ENCODE results near the gene CETN1. TPM values are rescaled to one million over a fixed set of nuclear protein-coding genes. Genes with fewer than 3 reads are reported as not detected.

Gene CETN1
- total and polyA plus RNA-seq, 4 donors, result not detected

DNA sequence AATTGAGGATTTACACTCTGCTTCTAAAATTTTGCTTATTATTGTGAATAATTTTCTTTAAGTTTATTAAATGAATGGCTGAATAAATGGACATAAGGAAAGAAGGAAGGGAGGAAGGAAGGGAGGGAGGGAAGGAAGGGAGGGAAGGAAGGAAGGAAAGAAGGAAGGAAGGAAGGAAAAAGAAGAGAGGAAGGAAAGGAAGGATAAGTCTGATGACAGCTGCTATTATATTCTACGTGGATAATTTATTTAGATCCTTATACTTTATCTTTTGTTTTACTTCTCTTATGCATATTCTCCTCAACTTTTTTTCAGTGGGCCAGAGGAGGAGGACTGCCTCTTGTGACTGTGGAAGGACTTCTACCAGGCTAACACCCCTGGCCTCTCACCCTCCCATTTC, 34.0 kb downstream of the CETN1 start:
- DNase-seq, result no peak
- Histone ChIP-seq H3K36me3 (ENCODE audit: control insufficient read depth in 1 of 2, insufficient read depth in 2 of 2, low read length in 1 of 2) (no peaks in the 10 kb centered on the region), H3K4me1 (ENCODE audit: control insufficient read depth in 1 of 2, insufficient read depth in 2 of 2, low read length in 2 of 2) (no peaks in the 10 kb centered on the region), H3K9me3 (ENCODE audit: control insufficient read depth, low read length) (no peaks in the 10 kb centered on the region), H3K27ac (ENCODE audit: low read depth in 1 of 2, low read length in 2 of 2) (no peak overlapping the region), H3K27me3 (ENCODE audit: control insufficient read depth in 1 of 2, insufficient read depth in 2 of 2, low read length in 1 of 2) (no peaks in the 10 kb centered on the region), H3K4me3 (ENCODE audit: low read length in 2 of 2) (no peak overlapping the region)
- WGBS, 2 donors, result 76 to 80% methylated on average over 1 of the region's 1 CpG
- ATAC-seq (ENCODE audit: low FRiP score), result no peak
- intact Hi-C loops (cut with DNase I), result loop anchor here (2.0 to 5.0 kb wide), 2 partner anchors 317 to 325 kb away; no protein-coding TSS in a partner anchor

DNA sequence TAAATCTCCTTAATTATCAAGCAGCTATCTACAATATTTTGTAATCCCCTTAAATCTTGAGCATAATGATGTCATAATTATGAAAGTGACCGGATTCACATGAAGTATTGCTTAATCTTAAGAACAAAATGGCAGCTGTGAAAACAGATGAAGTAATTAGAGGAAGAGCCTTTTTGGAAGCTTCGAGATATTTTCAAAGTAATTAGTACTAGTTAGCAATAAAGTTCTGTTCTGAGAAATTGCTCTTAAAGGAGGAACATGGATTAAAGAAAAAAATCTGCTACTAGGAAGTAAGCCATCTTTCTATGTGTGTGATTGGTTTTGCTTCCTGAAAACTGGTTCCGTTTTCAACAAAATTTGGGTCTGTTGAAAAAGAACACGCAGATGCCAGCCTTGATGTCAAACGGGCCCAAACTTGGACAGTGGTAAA, 34.9 kb downstream of the CETN1 start:
- no peaks in the 10 kb centered on the region for H3K4me1 ChIP-seq (ENCODE audit: control insufficient read depth in 1 of 2, insufficient read depth in 2 of 2, low read length in 2 of 2)
- H3K4me3 ChIP-seq (ENCODE audit: low read length in 2 of 2), result no peak overlapping the region
- intact Hi-C loops (cut with DNase I), result loop anchor here in 1 of 2 donors (2.0 kb wide), 1 partner anchor 326 kb away; no protein-coding TSS in a partner anchor
- 84% methylated on average over 5 of the region's 5 CpGs for WGBS, 2 donors
- no peak overlapping the region for H3K27ac ChIP-seq (ENCODE audit: low read depth in 1 of 2, low read length in 2 of 2)
- no peaks in the 10 kb centered on the region for H3K9me3 ChIP-seq (ENCODE audit: control insufficient read depth, low read length)
- DNase-seq, result no peak
- no peak for ATAC-seq (ENCODE audit: low FRiP score)
- H3K36me3 ChIP-seq (ENCODE audit: control insufficient read depth in 1 of 2, insufficient read depth in 2 of 2, low read length in 1 of 2), result no peaks in the 10 kb centered on the region
- no peaks in the 10 kb centered on the region for H3K27me3 ChIP-seq (ENCODE audit: control insufficient read depth in 1 of 2, insufficient read depth in 2 of 2, low read length in 1 of 2)

DNA sequence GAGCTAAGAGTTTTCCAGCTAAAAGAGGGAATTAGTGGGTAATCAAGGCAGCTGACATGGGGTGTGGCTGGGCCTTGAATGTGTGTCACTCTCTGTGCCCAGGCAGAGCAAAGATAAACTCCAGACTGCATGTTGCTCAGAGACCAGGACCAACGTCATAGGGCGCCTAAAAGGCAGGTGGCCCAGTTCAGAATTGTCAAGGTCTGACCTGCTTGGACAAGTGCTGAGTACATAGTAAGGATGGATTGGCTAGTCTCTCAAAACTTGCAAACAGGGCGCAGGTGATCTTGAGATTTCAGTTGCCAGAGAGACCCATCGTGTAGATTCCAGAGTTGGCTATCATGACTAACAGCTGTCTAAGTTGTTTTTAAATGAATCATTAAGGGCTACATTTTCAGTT, 35.6 kb downstream of the CETN1 start:
- intact Hi-C loops (cut with DNase I), result loop anchor here (2.0 kb wide), 2 partner anchors 327 to 329 kb away; no protein-coding TSS in a partner anchor
- Histone ChIP-seq H3K9me3 (ENCODE audit: control insufficient read depth, low read length) (no peaks in the 10 kb centered on the region), H3K4me1 (ENCODE audit: control insufficient read depth in 1 of 2, insufficient read depth in 2 of 2, low read length in 2 of 2) (no peaks in the 10 kb centered on the region), H3K36me3 (ENCODE audit: control insufficient read depth in 1 of 2, insufficient read depth in 2 of 2, low read length in 1 of 2) (no peaks in the 10 kb centered on the region), H3K27ac (ENCODE audit: low read depth in 1 of 2, low read length in 2 of 2) (no peak overlapping the region), H3K27me3 (ENCODE audit: control insufficient read depth in 1 of 2, insufficient read depth in 2 of 2, low read length in 1 of 2) (no peaks in the 10 kb centered on the region), H3K4me3 (ENCODE audit: low read length in 2 of 2) (no peak overlapping the region)
- DNase-seq (no peak), ATAC-seq (ENCODE audit: low FRiP score) (no peak)
- 59 to 68% methylated on average over 4 of the region's 4 CpGs for WGBS, 2 donors

GRCh38 chr18:616380-616995, 36.3 kb downstream of the CETN1 start:
- H3K36me3 ChIP-seq (ENCODE audit: control insufficient read depth in 1 of 2, insufficient read depth in 2 of 2, low read length in 1 of 2), result no peaks in the 10 kb centered on the region
- DNase-seq (no peak), ATAC-seq (ENCODE audit: low FRiP score) (peak; percentile 79)
- H3K4me1 ChIP-seq (ENCODE audit: control insufficient read depth in 1 of 2, insufficient read depth in 2 of 2, low read length in 2 of 2), result no peaks in the 10 kb centered on the region
- H3K9me3 ChIP-seq (ENCODE audit: control insufficient read depth, low read length), result no peaks in the 10 kb centered on the region
- no peaks in the 10 kb centered on the region for H3K27me3 ChIP-seq (ENCODE audit: control insufficient read depth in 1 of 2, insufficient read depth in 2 of 2, low read length in 1 of 2)
- H3K4me3 ChIP-seq (ENCODE audit: low read length in 2 of 2), result no peak overlapping the region
- intact Hi-C loops (cut with DNase I), result loop anchor here in 1 of 2 donors (2.0 kb wide), 1 partner anchor 330 kb away; no protein-coding TSS in a partner anchor
- 30 to 31% methylated on average over 4 of the region's 4 CpGs for WGBS, 2 donors
- no peak overlapping the region for H3K27ac ChIP-seq (ENCODE audit: low read depth in 1 of 2, low read length in 2 of 2)

GRCh38 chr18:617970-618504, 37.9 kb downstream of the CETN1 start:
- H3K4me3 ChIP-seq (ENCODE audit: low read length in 2 of 2), result no peak overlapping the region
- no peak overlapping the region for H3K27ac ChIP-seq (ENCODE audit: low read depth in 1 of 2, low read length in 2 of 2)
- intact Hi-C loops (cut with DNase I), result loop anchor here in 1 of 2 donors (2.0 kb wide), 1 partner anchor 331 kb away; no protein-coding TSS in a partner anchor
- WGBS, 2 donors, result 74 to 79% methylated on average over 13 of the region's 13 CpGs
- DNase-seq (no peak), ATAC-seq (ENCODE audit: low FRiP score) (no peak)
- no peaks in the 10 kb centered on the region for H3K36me3 ChIP-seq (ENCODE audit: control insufficient read depth in 1 of 2, insufficient read depth in 2 of 2, low read length in 1 of 2)
- H3K27me3 ChIP-seq (ENCODE audit: control insufficient read depth in 1 of 2, insufficient read depth in 2 of 2, low read length in 1 of 2), result no peaks in the 10 kb centered on the region
- no peaks in the 10 kb centered on the region for H3K9me3 ChIP-seq (ENCODE audit: control insufficient read depth, low read length)
- H3K4me1 ChIP-seq (ENCODE audit: control insufficient read depth in 1 of 2, insufficient read depth in 2 of 2, low read length in 2 of 2), result no peaks in the 10 kb centered on the region

GRCh38 chr18:618618-619017, 38.4 kb downstream of the CETN1 start:
- no peaks in the 10 kb centered on the region for H3K27me3 ChIP-seq (ENCODE audit: control insufficient read depth in 1 of 2, insufficient read depth in 2 of 2, low read length in 1 of 2)
- H3K4me1 ChIP-seq (ENCODE audit: control insufficient read depth in 1 of 2, insufficient read depth in 2 of 2, low read length in 2 of 2), result no peaks in the 10 kb centered on the region
- no peak for ATAC-seq (ENCODE audit: low FRiP score)
- no peak for DNase-seq
- H3K9me3 ChIP-seq (ENCODE audit: control insufficient read depth, low read length), result no peaks in the 10 kb centered on the region
- H3K4me3 ChIP-seq (ENCODE audit: low read length in 2 of 2), result no peak overlapping the region
- intact Hi-C loops (cut with DNase I), result no loop called here
- H3K27ac ChIP-seq (ENCODE audit: low read depth in 1 of 2, low read length in 2 of 2), result no peak overlapping the region
- no peaks in the 10 kb centered on the region for H3K36me3 ChIP-seq (ENCODE audit: control insufficient read depth in 1 of 2, insufficient read depth in 2 of 2, low read length in 1 of 2)
- 86 to 88% methylated on average over 5 of the region's 5 CpGs for WGBS, 2 donors

GRCh38 chr18:621291-622043, 41.3 kb downstream of the CETN1 start:
- intact Hi-C loops (cut with DNase I), result loop anchor here in 1 of 2 donors (10.0 kb wide), 1 partner anchor 213 kb away; no protein-coding TSS in a partner anchor
- Histone ChIP-seq H3K27ac (ENCODE audit: low read depth in 1 of 2, low read length in 2 of 2) (no peak overlapping the region), H3K9me3 (ENCODE audit: control insufficient read depth, low read length) (no peaks in the 10 kb centered on the region), H3K36me3 (ENCODE audit: control insufficient read depth in 1 of 2, insufficient read depth in 2 of 2, low read length in 1 of 2) (no peaks in the 10 kb centered on the region), H3K27me3 (ENCODE audit: control insufficient read depth in 1 of 2, insufficient read depth in 2 of 2, low read length in 1 of 2) (peaks cover 0 to 1% of the 10 kb centered on the region in 2 donors), H3K4me1 (ENCODE audit: control insufficient read depth in 1 of 2, insufficient read depth in 2 of 2, low read length in 2 of 2) (no peaks in the 10 kb centered on the region), H3K4me3 (ENCODE audit: low read length in 2 of 2) (no peak overlapping the region)
- WGBS, 2 donors, result 43 to 45% methylated on average over 7 of the region's 7 CpGs
- no peak for ATAC-seq (ENCODE audit: low FRiP score)
- no peak for DNase-seq

DNA sequence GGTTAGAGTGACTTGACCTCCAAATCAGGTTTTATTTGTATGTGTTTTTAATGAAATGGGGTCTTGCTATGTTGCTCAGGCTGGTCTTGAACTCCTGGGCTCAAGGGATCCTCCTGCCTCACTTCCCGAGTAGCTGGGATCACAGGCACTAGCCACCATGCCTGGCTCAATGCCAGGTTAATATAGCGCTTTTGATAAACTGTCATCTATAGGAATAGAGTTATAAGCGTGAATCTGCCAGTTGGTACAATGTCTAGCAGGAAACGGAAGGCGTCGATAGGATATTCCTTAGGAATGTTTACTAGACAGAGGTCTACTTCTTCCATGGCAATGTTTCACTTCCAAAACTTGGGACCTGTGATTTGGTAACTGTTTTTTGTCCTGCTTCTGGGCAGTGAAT, 42.1 kb downstream of the CETN1 start:
- no peak overlapping the region for H3K4me3 ChIP-seq (ENCODE audit: low read length in 2 of 2)
- WGBS, 2 donors, result 68 to 70% methylated on average over 6 of the region's 6 CpGs
- no peaks in the 10 kb centered on the region for H3K36me3 ChIP-seq (ENCODE audit: control insufficient read depth in 1 of 2, insufficient read depth in 2 of 2, low read length in 1 of 2)
- H3K27me3 ChIP-seq (ENCODE audit: control insufficient read depth in 1 of 2, insufficient read depth in 2 of 2, low read length in 1 of 2), result peaks cover 0 to 1% of the 10 kb centered on the region in 2 donors
- no peak for DNase-seq
- H3K9me3 ChIP-seq (ENCODE audit: control insufficient read depth, low read length), result no peaks in the 10 kb centered on the region
- no peaks in the 10 kb centered on the region for H3K4me1 ChIP-seq (ENCODE audit: control insufficient read depth in 1 of 2, insufficient read depth in 2 of 2, low read length in 2 of 2)
- H3K27ac ChIP-seq (ENCODE audit: low read depth in 1 of 2, low read length in 2 of 2), result no peak overlapping the region
- intact Hi-C loops (cut with DNase I), result loop anchor here in 1 of 2 donors (10.0 kb wide), 1 partner anchor 213 kb away; no protein-coding TSS in a partner anchor
- no peak for ATAC-seq (ENCODE audit: low FRiP score)
